OCI-LY3 (cell line): ENCODE data around the gene FBXO3.
A peak's percentile ranks its signal among the peaks of the same experiment; 100 is the strongest.

Experiments
- H2AFZ ChIP-seq: fragments of 200-600, 300-600 bp; shearing (Covaris generic); 2 replicates; pipeline ENCODE4 v1.6.0; 2014; ENCODE audit warnings: antibody characterized with exemption, low read depth, low read length
- H3K27ac ChIP-seq: fragments of 200-600, 300-600 bp; sonication (generic); 2 replicates; pipeline ENCODE4 v1.5.1; 2014; ENCODE audit warnings: mild to moderate bottlenecking, low read length, moderate library complexity, mixed read lengths
- H3K27me3 ChIP-seq: fragments of 200-600, 300-600 bp; sonication (generic); 2 replicates; pipeline ENCODE4 v1.6.1; 2014; ENCODE audit warnings: low read depth, low read length, mixed read lengths
- H3K36me3 ChIP-seq: fragments of 200-600, 300-600 bp; sonication (generic); replicated peaks from 2 replicates; pipeline ENCODE3; 2014; ENCODE audit warnings: low read depth, low read length, mixed read lengths
- H3K4me1 ChIP-seq: fragments of 300-600, 200-600 bp; sonication (generic); 2 replicates; pipeline ENCODE4 v1.6.1; 2014; ENCODE audit warnings: low read length, mixed read lengths
- H3K4me2 ChIP-seq: fragments of 200-600, 300-600 bp; sonication (generic); 2 replicates; pipeline ENCODE4 v1.6.1; 2014; ENCODE audit warnings: low read length, mixed read lengths
- H3K4me3 ChIP-seq: fragments of 300-600, 200-600 bp; sonication (generic); 2 replicates; pipeline ENCODE4 v1.5.1; 2014; ENCODE audit warnings: antibody characterized with exemption, mild to moderate bottlenecking, low read length, moderate library complexity
- H3K79me2 ChIP-seq: fragments of 300-600, 200-600 bp; shearing (Covaris generic); 2 replicates; pipeline ENCODE4 v1.6.1; 2014; ENCODE audit warnings: mild to moderate bottlenecking, low read length, mixed read lengths
- H3K9ac ChIP-seq: fragments of 300-600, 200-600 bp; shearing (Covaris generic); 2 replicates; pipeline ENCODE4 v1.6.0; 2014; ENCODE audit warnings: mild to moderate bottlenecking, low read length, moderate library complexity
- H3K9me3 ChIP-seq: fragments of 200-600, 300-600 bp; shearing (Covaris generic); 2 replicates; pipeline ENCODE4 v1.6.1; 2014; ENCODE audit warnings: low read length, mixed read lengths; ENCODE audit not compliant: insufficient read depth
- H4K20me1 ChIP-seq: fragments of 200-600, 300-600 bp; sonication (generic); 2 replicates; pipeline ENCODE4 v1.6.1; 2016; ENCODE audit warnings: low read length, mixed read lengths; ENCODE audit not compliant: insufficient read depth
- EZH2phosphoT487 ChIP-seq: fragments of 200-600 bp; shearing (Covaris generic); IDR thresholded peaks from 2 replicates; pipeline ENCODE4 v1.6.1; 2018; ENCODE audit warnings: antibody characterized with exemption, mixed run types, low read depth
- TF ChIP-seq, protein P1 (sequence below): fragments of 200-600, 300-600 bp; sonication (generic); IDR thresholded peaks from 2 replicates; pipeline ENCODE4 v1.5.1; 2014; ENCODE audit warnings: antibody characterized with exemption, low read length, low read depth

FBXO3 gene

DNA sequence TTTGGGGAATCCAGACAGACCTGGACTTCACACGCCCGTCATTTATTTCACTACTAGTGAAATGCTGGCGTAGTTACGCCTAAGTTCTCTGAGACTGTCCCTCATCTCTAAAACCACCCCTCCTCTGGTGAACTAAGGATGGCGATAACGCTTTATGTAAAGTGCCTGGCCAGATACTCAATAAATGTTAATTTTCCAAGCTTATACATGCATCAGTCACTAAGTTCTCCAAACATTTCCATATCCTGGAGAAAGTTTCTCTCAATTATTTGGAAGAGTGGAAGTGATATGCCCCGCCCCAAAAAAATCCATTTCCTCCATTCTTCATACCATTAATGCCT, 1.1 kb upstream of the FBXO3 start:
- peaks cover 38% of the 10 kb centered on the region for H3K4me1 ChIP-seq
- H3K36me3 ChIP-seq = no peaks in the 10 kb centered on the region
- no peak overlapping the region for H2AFZ ChIP-seq
- peaks cover 21% of the 10 kb centered on the region for H4K20me1 ChIP-seq
- no peaks in the 10 kb centered on the region for H3K9me3 ChIP-seq
- peak overlapping the region; percentile 59 for H3K9ac ChIP-seq
- no peak overlapping the region for H3K27ac ChIP-seq
- H3K79me2 ChIP-seq = peaks cover 22% of the 10 kb centered on the region
- TF ChIP-seq EZH2phosphoT487 = no peak
- TF ChIP-seq, protein P1, sequence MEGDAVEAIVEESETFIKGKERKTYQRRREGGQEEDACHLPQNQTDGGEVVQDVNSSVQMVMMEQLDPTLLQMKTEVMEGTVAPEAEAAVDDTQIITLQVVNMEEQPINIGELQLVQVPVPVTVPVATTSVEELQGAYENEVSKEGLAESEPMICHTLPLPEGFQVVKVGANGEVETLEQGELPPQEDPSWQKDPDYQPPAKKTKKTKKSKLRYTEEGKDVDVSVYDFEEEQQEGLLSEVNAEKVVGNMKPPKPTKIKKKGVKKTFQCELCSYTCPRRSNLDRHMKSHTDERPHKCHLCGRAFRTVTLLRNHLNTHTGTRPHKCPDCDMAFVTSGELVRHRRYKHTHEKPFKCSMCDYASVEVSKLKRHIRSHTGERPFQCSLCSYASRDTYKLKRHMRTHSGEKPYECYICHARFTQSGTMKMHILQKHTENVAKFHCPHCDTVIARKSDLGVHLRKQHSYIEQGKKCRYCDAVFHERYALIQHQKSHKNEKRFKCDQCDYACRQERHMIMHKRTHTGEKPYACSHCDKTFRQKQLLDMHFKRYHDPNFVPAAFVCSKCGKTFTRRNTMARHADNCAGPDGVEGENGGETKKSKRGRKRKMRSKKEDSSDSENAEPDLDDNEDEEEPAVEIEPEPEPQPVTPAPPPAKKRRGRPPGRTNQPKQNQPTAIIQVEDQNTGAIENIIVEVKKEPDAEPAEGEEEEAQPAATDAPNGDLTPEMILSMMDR = no peak
- peak overlapping the region; percentile 100 for H3K4me2 ChIP-seq
- H3K4me3 ChIP-seq = peak overlapping the region; percentile 95
- H3K27me3 ChIP-seq = peaks cover 22% of the 10 kb centered on the region

DNA sequence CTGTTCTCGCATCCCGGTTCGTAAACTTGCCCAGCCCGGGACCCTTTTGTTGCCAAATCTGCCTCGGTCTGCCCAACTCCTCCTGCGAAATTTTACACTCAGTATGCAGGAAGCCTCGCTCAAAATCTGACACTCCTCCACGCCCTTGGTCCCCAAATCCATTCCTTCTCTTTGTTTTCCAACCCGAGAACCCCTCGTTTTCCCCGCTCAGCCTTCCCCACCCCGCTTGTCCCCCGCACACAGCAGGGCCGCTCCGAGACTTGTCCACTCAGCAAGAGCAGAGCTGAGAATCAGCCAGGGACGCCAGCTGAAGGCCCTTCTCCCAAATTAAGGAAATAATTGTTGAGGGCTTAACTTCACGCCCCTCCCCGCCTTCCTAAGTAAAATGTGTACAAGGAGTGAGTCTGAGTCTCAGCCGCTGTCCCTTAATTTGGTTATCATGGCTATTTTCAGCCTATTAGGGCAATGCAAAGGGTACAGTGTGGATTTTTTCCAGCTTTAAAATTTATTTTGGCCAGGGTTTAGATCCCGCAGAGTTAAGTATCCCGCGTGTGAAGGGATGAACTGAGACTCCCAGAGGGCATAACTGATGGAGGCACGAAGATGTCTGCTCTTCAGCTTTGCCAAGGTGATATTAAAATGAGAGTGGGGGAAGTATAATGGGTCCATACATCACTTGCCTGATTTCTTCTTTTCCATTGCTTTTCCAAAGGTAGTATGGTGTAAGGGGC, 581 bp upstream of the FBXO3 start:
- Histone ChIP-seq H3K9me3 (no peaks in the 10 kb centered on the region), H3K36me3 (peaks cover 4% of the 10 kb centered on the region), H3K27ac (no peak overlapping the region), H4K20me1 (peaks cover 21% of the 10 kb centered on the region), H3K4me3 (peak overlapping the region; percentile 95), H3K79me2 (peaks cover 22% of the 10 kb centered on the region), H3K4me1 (peaks cover 38% of the 10 kb centered on the region), H3K27me3 (peaks cover 16% of the 10 kb centered on the region), H2AFZ (peak overlapping the region; percentile 12; the same call in 1 of the 2 replicates), H3K4me2 (peak overlapping the region; percentile 100), H3K9ac (peak overlapping the region; percentile 59)
- TF ChIP-seq EZH2phosphoT487 = no peak
- TF ChIP-seq, protein P1 = no peak

DNA sequence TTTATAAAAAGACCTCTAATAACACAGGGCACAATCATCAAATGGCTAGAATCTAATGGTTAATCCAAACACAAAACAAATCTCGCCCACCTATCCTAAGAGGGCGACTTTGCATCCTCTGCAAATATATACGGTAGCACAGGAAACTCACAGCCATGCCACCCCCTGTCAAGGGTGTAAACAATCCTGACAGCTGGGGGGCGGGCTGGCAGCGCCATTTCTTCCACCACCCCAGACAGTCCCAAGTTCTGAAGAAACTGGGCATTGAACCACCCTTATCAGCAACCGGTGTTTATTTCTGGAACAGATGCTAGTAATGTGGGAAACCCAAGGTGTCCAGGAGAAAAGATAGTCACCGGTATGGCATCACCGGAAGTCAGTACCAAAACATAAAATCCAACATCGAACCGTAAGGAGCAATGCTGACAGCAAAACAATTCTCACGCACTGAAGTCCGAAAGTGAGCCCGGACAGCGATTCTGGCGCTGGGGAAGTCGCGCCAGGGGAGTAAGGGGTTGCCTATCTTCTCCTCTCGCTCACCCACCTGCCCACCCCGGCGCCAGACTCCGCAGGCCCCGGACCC, 825 bp downstream of the FBXO3 start:
- peaks cover 38% of the 10 kb centered on the region for H3K4me1 ChIP-seq
- peak overlapping the region; percentile 83; the same call in 1 of the 2 replicates for H2AFZ ChIP-seq
- peak overlapping the region; percentile 92 for H3K4me2 ChIP-seq
- no peaks in the 10 kb centered on the region for H3K9me3 ChIP-seq
- H3K36me3 ChIP-seq = peaks cover 6% of the 10 kb centered on the region
- peaks cover 22% of the 10 kb centered on the region for H3K79me2 ChIP-seq
- no peak overlapping the region for H3K27ac ChIP-seq
- H4K20me1 ChIP-seq = peaks cover 21% of the 10 kb centered on the region
- H3K9ac ChIP-seq = peak overlapping the region; percentile 65
- H3K4me3 ChIP-seq = peak overlapping the region; percentile 95
- TF ChIP-seq EZH2phosphoT487 = no peak
- TF ChIP-seq, protein P1 = peak; percentile 25; the same call in 1 of the 2 replicates
- peaks cover 8% of the 10 kb centered on the region for H3K27me3 ChIP-seq

DNA sequence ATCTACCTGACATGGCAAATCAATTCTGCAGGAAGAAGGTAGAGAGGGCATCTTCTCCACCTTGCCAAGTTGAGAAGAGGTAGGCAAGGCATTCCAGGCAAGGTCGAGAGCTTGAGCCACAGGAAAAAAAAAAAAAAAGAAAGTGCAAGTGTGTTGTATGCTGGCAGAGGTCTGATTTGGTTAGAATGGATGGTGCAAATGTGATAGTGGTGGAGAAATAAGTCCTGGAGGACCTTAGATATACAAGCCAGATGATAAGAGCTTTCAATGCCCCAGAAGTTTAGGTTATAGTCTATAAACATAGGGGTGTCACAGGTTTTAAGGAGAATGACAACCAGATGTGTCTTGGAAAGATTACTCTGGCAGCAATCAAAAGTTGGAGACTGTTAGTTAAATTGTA, 1.4 kb downstream of the FBXO3 start:
- peaks cover 2% of the 10 kb centered on the region for H3K27me3 ChIP-seq
- H3K4me1 ChIP-seq = peaks cover 44% of the 10 kb centered on the region
- no peak overlapping the region for H3K27ac ChIP-seq
- H2AFZ ChIP-seq = no peak overlapping the region
- H3K4me2 ChIP-seq = peak overlapping the region; percentile 92
- TF ChIP-seq, protein P1 = no peak; the same call in 1 of the 2 replicates
- TF ChIP-seq EZH2phosphoT487 = no peak
- H3K9me3 ChIP-seq = no peaks in the 10 kb centered on the region
- H3K36me3 ChIP-seq = peaks cover 7% of the 10 kb centered on the region
- H3K79me2 ChIP-seq = peaks cover 22% of the 10 kb centered on the region
- peaks cover 21% of the 10 kb centered on the region for H4K20me1 ChIP-seq
- peak overlapping the region; percentile 95 for H3K4me3 ChIP-seq
- no peak overlapping the region for H3K9ac ChIP-seq
